ENCODE results near the gene PPP1R12B. TPM values are rescaled to one million over a fixed set of nuclear protein-coding genes. Genes with fewer than 3 reads are reported as not detected.
A peak's percentile ranks its signal among the peaks of the same experiment; 100 is the strongest.

Gene PPP1R12B
- total RNA-seq, 1 donor from 2014 or later: 21.8 TPM

DNA sequence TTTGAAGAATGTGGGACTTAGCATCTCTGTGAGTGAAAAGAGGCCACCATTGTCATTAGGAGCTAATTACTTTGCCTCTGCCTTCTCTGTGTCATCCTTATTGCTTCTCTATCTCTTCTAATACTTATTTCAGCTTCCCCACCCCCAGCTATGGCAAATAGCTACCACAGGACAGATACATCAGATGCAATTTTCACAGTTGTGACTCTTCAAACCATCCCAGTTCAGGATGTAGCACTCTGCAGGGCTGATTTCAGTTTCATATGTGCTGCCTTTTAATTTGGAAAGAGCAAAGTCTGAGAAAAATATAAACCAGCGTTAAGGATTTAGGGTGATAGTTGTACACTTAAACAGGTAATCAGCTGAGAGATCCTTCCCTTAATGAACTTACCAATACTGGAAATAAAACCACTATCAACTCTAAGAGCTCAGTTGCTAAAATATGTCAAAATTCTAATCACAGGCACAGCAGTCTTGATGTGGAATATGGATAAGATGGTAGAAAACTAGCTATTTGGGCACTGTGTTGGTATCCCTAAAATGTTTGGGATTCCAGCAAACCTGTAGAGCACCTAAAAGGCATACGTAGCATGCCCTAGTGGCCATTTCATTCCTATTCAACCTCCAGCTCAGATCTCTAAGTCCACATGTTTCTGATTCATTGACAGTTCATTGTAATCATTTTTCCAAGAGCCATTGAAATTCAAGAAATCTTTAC is 213.4 kb downstream of the PPP1R12B start:
- H3K27ac Mint-ChIP-seq: no peak overlapping the region
- H3K4me1 Mint-ChIP-seq: peaks cover 4% of the 10 kb centered on the region

DNA sequence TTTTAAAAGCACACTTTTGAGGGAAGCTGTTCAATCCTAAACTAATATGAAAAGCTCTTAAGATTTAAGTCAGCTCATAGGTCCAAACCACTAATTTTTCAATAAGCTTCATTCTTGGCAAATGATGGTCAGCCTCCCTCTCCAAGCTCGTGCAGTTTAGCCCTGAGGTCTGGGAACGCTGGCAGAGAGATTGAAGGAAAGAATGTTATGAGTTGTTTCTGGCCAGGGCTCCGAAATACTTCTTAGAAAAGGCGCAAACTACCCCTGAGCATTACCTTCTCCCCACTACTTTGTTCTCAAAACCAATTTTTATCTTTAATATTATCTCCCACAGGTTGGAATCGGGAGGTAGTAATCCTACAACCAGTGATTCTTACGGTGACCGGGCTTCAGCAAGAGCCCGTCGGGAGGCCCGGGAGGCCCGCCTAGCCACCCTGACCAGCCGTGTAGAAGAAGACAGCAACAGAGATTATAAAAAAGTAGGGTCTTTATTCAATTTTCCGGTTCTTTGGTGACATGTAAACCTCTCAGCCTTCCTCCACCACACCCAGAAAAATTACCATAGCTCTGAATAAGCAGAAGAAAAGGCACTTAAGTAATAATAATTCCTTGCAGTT is 214.1 kb downstream of the PPP1R12B start:
- Histone ChIP-seq H3K4me1 (peaks cover 27% of the 10 kb centered on the region), H3F3A (ENCODE audit: low read depth) (no peaks in the 10 kb centered on the region), H3K4me3 (no peak overlapping the region), H3K9me3 (ENCODE audit: low read depth) (no peaks in the 10 kb centered on the region), H3K9ac (no peak overlapping the region), H2AFZ (replicated peaks) (no peak overlapping the region), H3K27me3 (no peaks in the 10 kb centered on the region), H4K20me1 (ENCODE audit: low read depth) (no peaks in the 10 kb centered on the region), H3K27ac (no peak overlapping the region), H3K79me2 (ENCODE audit: low read depth) (no peaks in the 10 kb centered on the region), H3K4me2 (peak overlapping the region; percentile 45), H3K36me3 (no peaks in the 10 kb centered on the region)
- peaks cover 9% of the 10 kb centered on the region for H3K4me1 Mint-ChIP-seq
- no peaks in the 10 kb centered on the region for H3K27me3 Mint-ChIP-seq (ENCODE audit: insufficient read depth, low read depth)
- H3K36me3 Mint-ChIP-seq: no peaks in the 10 kb centered on the region
- no peak overlapping the region for H3K27ac Mint-ChIP-seq
- no peak overlapping the region for H3K4me3 Mint-ChIP-seq
- H3K9me3 Mint-ChIP-seq: no peaks in the 10 kb centered on the region
- TF ChIP-seq, protein P1, sequence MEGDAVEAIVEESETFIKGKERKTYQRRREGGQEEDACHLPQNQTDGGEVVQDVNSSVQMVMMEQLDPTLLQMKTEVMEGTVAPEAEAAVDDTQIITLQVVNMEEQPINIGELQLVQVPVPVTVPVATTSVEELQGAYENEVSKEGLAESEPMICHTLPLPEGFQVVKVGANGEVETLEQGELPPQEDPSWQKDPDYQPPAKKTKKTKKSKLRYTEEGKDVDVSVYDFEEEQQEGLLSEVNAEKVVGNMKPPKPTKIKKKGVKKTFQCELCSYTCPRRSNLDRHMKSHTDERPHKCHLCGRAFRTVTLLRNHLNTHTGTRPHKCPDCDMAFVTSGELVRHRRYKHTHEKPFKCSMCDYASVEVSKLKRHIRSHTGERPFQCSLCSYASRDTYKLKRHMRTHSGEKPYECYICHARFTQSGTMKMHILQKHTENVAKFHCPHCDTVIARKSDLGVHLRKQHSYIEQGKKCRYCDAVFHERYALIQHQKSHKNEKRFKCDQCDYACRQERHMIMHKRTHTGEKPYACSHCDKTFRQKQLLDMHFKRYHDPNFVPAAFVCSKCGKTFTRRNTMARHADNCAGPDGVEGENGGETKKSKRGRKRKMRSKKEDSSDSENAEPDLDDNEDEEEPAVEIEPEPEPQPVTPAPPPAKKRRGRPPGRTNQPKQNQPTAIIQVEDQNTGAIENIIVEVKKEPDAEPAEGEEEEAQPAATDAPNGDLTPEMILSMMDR (IDR thresholded peaks at IDR 0.05): no peak
- TF ChIP-seq EZH2phosphoT487 (IDR thresholded peaks at IDR 0.05) (no peak), EZH2 (IDR thresholded peaks at IDR 0.05) (no peak)
- no peak for DNase-seq (ENCODE audit: low spot score)

More for the DNA sequence above, 213.4 kb downstream of the PPP1R12B start:
- no peak overlapping the region for H3K4me3 Mint-ChIP-seq
- H3K9me3 Mint-ChIP-seq: no peaks in the 10 kb centered on the region
- H2AFZ ChIP-seq (replicated peaks): no peak overlapping the region
- no peaks in the 10 kb centered on the region for H3K36me3 ChIP-seq
- H3K9ac ChIP-seq: no peak overlapping the region
- TF ChIP-seq EZH2 (IDR thresholded peaks at IDR 0.05): no peak
- TF ChIP-seq EZH2phosphoT487 (IDR thresholded peaks at IDR 0.05): no peak
- TF ChIP-seq, protein P1 (IDR thresholded peaks at IDR 0.05): peak; percentile 36
- H3K4me3 ChIP-seq: no peak overlapping the region
- H3K36me3 Mint-ChIP-seq: no peaks in the 10 kb centered on the region
- H3K9me3 ChIP-seq (ENCODE audit: low read depth): no peaks in the 10 kb centered on the region
- H3F3A ChIP-seq (ENCODE audit: low read depth): no peaks in the 10 kb centered on the region
- peak overlapping the region; percentile 45 for H3K4me2 ChIP-seq
- DNase-seq (ENCODE audit: low spot score): no peak
- peaks cover 22% of the 10 kb centered on the region for H3K4me1 ChIP-seq
- no peak overlapping the region for H3K27ac ChIP-seq
- no peaks in the 10 kb centered on the region for H4K20me1 ChIP-seq (ENCODE audit: low read depth)
- no peaks in the 10 kb centered on the region for H3K27me3 ChIP-seq
- no peaks in the 10 kb centered on the region for H3K27me3 Mint-ChIP-seq (ENCODE audit: insufficient read depth, low read depth)
- H3K79me2 ChIP-seq (ENCODE audit: low read depth): no peaks in the 10 kb centered on the region

DNA sequence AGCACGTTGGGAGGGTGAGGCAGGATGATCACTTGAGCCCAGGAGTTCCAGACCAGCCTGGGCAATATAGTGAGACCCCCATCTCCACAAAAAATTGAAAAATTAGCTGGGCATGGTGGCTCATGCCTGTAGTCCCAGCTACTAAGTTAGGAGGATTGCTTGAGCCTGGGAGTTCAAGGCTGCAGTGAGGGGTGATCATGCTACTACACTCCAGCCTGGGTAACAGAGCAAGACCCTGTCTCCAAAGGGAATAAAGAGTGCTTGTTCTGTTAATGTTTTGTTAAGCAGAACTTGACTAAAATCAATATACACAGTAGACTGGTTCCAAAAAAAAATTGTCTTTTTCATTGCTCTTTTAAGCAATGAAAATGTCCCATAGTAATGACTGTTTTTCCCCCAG is 215.3 kb downstream of the PPP1R12B start:
- Mint-ChIP-seq H3K4me1 (peaks cover 15% of the 10 kb centered on the region), H3K27me3 (ENCODE audit: insufficient read depth, low read depth) (no peaks in the 10 kb centered on the region), H3K36me3 (peaks cover 2% of the 10 kb centered on the region), H3K27ac (no peak overlapping the region), H3K9me3 (no peaks in the 10 kb centered on the region), H3K4me3 (no peak overlapping the region)
- no peaks in the 10 kb centered on the region for H4K20me1 ChIP-seq (ENCODE audit: low read depth)
- DNase-seq (ENCODE audit: low spot score): no peak
- no peaks in the 10 kb centered on the region for H3F3A ChIP-seq (ENCODE audit: low read depth)
- no peaks in the 10 kb centered on the region for H3K9me3 ChIP-seq (ENCODE audit: low read depth)
- H3K4me2 ChIP-seq: no peak overlapping the region
- H3K36me3 ChIP-seq: no peaks in the 10 kb centered on the region
- no peak overlapping the region for H3K27ac ChIP-seq
- no peak overlapping the region for H3K9ac ChIP-seq
- no peaks in the 10 kb centered on the region for H3K79me2 ChIP-seq (ENCODE audit: low read depth)
- H2AFZ ChIP-seq (replicated peaks): no peak overlapping the region
- H3K4me3 ChIP-seq: no peak overlapping the region
- TF ChIP-seq, protein P1 (IDR thresholded peaks at IDR 0.05): no peak
- TF ChIP-seq EZH2phosphoT487 (IDR thresholded peaks at IDR 0.05): no peak
- H3K27me3 ChIP-seq: no peaks in the 10 kb centered on the region
- H3K4me1 ChIP-seq: peaks cover 37% of the 10 kb centered on the region

Data from neural progenitor cell (in vitro differentiated cells).